ENCODE results near the gene NEDD1.

DNA sequence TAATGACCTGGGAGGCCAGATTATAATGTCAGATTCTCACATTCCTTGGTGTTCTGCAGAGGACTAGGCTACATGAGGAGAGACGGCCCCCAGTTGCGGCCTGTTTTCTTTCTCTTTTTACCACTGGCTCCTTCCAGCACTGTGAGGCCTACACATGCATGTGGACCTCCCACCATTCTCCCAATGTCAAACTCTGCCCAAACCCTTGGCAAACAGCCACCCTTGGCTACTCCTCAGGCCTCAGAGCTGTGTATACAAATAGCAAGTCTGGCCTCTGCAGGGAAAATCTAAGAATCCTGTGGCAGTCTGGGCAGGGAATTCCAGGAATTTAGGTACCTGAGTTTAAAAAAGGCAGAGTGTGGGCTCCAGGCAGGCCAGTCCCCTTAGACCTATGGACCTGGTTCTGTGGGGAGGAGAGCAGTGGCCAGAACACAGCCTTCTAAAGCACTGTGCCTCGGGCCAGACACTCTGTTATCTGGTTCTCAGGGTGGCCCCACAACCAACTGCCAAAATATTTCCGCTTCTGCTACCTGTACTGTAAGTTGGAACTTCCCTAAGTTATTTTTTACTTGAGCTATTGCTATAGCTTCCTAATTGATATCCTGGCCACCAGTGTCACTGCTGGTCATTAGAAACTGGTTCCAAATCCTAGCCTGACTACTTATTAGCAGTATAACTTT lies 19.9 kb upstream of the NEDD1 start:
- TF ChIP-seq EZH2 (IDR thresholded peaks at IDR 0.05; ENCODE audit: borderline replicate concordance, low read length) (no peak), CTCF (IDR thresholded peaks at IDR 0.05; ENCODE audit: low read length) (no peak)

All from OCI-LY1 (cell line).